GM18508 (cell line): Measurements from ENCODE around the gene CRAMP1.
"Not testable (repeated sequence)": the region's sequence is repeated elsewhere in the genome, so short reads cannot be mapped to it uniquely, and the experiment has no call there.

Experiments
- ATAC-seq: cut with Tn5 transposase; IDR thresholded peaks from one replicate; pipeline ENCODE4 v1.9.1; 2021; ENCODE audit warnings: moderate number of reproducible peaks; ENCODE audit not compliant: insufficient read depth, unreplicated experiment

The CRAMP1 gene

DNA sequence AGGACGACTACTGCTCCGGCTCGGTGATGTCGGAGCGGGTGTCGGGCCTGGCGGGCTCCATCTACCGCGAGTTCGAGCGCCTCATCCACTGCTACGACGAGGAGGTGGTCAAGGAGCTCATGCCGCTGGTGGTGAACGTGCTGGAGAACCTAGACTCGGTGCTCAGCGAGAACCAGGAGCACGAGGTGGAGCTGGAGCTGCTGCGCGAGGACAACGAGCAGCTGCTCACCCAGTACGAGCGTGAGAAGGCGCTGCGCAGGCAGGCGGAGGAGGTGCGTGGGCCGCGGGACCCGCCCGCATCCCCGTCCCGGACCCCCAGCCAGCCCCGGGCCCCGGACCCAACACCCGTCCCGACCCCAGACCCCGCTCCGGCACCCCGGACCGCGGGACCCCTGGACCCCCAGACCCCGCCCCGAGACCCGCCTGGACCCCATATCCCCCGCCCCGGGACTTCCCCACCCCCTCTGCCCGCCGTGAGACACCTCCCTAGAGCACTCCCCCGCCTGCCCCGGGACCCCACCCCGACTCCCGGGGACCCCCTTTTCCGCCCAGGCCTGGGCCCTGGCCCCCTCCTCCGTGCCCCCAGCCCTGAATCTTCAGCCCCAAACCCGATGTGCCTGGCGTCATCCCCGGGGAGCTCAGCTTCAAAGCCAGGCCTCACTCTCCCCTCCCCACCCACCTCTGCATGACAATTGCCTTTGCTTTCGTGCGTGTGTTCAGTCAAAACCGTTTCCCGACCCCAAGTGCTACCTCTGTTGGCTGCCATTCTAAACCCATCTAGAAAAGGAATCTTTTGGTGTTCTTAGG lies 94.4 kb downstream of the CRAMP1 start:
- no peak for ATAC-seq

DNA sequence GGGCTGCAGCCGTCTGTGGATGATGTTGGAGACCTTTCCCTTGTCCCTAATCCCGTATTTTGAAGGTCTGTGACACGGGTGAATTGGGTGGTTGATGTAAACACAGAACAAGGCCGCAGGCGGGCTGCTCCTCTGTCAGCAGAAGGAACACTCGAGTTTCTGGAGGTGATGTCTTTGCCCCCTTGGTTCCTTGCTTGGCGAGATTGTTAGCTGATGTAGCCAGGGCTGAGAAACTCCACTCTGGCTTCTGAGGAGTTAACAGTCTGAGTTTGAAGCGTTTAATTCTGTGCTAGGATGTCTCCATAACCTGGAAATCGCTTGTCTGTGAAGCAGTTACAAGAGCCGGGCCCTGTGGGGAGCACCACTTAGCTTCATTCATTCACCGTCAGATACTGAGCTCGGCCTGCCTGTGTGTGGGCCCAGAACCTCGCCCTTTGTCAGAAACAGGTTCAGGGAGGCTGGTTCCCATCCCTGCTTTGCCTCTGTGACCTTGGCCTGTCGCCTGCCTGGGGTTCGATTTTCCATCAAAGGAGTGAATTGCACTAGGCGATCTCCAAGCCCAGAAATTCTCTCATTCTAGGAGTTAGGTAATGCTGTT lies 95.1 kb downstream of the CRAMP1 start:
- ATAC-seq = no peak

GRCh38 chr16:1708083-1708767 lies 96.1 kb downstream of the CRAMP1 start:
- no peak for ATAC-seq

- ATAC-seq = no peak
These were observed 96.6 kb downstream of the CRAMP1 start for GRCh38 chr16:1708768-1709180.

DNA sequence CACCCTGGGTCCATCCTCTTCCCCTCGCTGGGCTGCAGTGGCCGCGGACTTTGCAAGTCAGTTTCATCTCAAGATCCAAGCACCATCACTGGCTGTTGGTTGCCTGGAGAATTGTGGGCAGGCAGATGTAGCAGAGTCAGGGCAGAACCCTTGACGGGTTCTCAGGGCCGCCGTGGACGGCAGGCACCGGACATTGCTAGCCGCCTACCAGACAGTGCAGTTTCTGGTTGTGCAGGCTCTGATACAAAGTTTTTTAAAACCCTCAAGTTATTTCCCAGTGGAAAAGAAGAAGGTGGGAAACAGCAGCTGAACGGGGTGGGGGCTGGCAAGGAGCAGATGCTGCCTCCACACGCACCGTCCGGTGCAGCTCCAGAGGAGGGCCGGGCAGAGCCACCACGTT lies 97.2 kb downstream of the CRAMP1 start:
- no peak for ATAC-seq

DNA sequence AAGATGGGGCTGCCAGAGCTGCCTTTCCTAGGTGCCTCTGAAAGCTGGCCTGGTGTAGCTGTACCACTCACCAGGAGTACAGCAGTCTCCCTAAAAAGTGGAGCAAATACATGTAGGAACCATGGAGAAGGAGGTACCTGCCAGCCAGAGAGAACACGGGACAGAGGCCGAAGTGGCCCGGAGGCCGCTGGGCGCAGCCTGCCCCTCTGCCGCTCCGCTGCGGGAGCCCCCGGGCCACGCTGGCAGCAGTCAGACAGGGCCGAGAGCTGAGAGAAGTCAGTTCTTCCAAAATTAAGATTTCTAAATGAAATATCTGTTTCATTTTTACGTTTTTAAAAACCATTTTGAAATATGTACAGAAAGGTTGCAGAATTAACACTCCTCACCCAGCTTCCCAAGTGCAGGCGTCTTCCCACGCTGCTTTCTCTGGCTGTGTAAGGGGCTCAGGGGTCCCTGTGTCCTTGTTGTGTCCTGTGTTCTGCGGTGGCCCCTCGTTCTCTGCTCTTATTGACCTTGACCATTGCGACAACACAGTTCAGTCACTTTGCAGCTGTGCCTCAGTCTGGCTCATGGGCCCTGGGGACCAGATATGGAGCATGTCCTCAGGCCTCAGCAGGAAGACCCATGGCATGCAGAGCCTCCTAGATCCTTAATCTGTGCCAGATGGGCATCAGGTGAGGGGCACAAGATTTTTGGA lies 98.8 kb downstream of the CRAMP1 start:
- no peak for ATAC-seq

DNA sequence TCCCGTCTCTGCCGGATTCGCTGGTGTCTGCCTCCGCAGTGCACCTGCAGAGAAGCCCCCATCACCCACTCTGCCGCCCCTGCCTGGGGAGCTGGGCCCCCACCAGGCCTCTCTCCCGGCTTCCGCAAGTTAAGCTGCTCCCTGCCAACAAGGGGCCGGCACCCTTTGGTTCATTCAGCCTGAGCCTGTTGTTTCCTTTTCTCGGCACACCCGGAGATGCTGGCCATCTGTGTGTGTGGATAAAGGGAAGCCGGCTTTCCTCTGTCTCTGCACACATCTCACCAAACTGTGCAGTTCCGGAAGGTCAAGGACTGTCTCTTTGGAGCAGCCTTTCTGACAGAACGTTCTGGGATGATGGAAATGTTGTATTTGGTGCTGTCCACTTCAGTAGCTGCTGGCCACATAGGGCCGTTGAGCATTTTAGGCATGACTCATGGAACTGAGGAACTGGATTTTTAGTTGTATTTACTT lies 100.7 kb downstream of the CRAMP1 start:
- ATAC-seq = no peak

GRCh38 chr16:1713331-1713730 lies 101.2 kb downstream of the CRAMP1 start:
- ATAC-seq = no peak

DNA sequence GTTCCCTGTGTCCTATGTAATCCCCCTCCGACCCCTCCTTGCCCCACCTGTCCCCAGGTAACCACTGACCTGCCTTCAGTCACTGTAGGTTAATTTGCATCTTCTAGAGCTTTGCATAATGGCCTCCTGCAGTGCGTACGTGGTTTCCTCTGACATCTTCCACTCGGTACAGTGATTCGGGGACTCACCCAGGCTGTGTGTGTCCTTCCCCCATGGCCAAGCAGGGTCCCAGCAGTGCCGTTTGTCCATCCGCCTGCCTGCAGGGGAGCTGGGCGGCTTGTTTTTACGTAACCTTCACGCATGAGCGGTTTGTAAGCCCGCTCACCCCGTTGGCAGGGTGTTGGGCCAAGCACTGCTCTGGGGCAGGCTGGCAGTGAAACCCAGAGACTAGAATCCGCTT lies 101.8 kb downstream of the CRAMP1 start:
- no peak for ATAC-seq

GRCh38 chr16:1715220-1715619 lies 103.1 kb downstream of the CRAMP1 start:
- ATAC-seq = no peak

GRCh38 chr16:1718236-1718635 lies 106.1 kb downstream of the CRAMP1 start:
- ATAC-seq = not testable (repeated sequence)

DNA sequence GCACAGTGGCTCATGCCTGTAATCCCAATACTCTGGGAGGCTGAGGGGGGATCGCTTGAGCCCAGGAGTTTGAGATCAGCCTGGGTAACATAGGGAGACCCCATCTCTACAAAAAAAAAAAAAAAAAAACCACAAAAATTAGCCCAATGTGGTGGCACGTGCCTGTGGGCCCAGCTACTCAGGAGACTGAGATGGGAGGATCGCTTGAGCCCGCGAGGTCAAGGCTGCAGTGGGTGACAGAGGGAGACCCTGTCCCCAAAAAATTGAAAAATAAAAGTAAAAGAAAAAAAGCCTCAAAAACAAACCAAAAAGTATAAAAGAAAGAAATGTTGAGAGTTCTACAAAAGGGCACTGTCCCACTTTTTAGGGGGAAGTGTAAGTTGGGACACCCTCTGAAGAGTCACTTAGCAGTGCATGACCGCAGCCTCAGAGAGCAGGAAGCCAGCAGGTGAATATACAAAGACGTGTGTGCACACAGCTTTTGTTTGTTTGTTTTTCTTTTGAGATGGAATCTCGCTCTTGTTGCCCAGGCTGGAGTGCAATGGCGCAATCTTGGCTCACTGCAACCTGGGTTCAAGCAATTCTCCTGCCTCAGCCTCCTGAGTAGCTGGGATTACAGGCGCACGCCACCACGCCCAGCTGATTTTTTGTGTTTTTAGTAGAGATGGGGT lies 107.5 kb downstream of the CRAMP1 start:
- not testable (repeated sequence) for ATAC-seq

DNA sequence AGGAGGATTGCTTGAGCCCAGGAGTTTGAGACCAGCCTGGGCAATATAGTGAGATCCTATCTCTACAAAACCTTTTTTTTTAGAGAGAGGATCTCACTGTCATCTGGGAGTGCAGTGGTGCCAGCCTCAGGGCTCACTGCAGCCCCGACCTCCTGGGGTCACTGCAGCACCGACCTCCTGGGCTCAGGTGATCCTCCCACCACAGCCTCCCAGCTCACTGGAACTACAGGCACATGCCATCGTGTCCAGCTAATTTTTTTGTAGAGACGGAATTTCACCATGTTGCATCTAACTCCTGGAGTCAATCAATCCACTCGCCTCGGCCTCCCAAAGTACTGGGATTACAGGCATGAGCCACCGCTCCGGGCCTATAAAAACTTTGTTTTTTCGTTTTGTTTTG lies 109.2 kb downstream of the CRAMP1 start:
- no peak for ATAC-seq

- no peak for ATAC-seq
These were observed 111.4 kb downstream of the CRAMP1 start for GRCh38 chr16:1723450-1724147.

- no peak for ATAC-seq
These were observed 112.3 kb downstream of the CRAMP1 start for GRCh38 chr16:1724491-1724890.

GRCh38 chr16:1726661-1727502 lies 114.7 kb downstream of the CRAMP1 start:
- ATAC-seq = no peak
